HG02763 (cell line): ENCODE data around the gene CCDC88B.

Experiments
- ATAC-seq: cut with Tn5 transposase; IDR thresholded peaks from one replicate; pipeline ENCODE4 v1.9.1; 2021; ENCODE audit warnings: mild to moderate bottlenecking, moderate library complexity; ENCODE audit not compliant: unreplicated experiment

The CCDC88B gene

DNA sequence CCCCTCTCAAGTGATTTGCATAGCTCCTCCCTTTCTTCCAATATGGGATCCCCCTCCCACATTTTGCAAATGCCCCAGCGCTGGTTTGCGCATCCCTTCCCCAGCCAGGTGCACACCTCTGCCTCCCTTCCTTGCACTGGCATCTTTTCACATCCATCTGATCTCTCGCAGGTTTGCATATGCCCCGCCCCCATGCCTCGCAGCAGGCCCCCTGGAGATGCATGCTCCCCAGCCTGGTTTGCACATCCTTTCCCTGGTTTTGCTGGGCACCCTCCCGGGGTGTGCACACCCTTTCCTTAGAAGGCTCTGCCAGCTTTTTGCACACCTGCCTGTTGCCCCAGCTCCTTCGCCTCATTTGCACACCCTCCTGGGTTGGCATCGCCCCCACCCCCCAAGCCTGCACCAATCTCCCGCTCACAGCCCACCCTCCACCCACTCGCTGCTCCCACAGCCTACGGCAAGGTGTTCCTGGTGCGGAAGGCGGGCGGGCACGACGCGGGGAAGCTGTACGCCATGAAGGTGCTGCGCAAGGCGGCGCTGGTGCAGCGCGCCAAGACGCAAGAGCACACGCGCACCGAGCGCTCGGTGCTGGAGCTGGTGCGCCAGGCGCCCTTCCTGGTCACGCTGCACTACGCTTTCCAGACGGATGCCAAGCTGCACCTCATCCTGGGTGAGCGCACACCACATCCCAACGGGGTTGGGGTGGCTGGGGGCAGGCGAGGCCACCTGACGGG is 19.9 kb downstream of the CCDC88B start:
- no peak for ATAC-seq

DNA sequence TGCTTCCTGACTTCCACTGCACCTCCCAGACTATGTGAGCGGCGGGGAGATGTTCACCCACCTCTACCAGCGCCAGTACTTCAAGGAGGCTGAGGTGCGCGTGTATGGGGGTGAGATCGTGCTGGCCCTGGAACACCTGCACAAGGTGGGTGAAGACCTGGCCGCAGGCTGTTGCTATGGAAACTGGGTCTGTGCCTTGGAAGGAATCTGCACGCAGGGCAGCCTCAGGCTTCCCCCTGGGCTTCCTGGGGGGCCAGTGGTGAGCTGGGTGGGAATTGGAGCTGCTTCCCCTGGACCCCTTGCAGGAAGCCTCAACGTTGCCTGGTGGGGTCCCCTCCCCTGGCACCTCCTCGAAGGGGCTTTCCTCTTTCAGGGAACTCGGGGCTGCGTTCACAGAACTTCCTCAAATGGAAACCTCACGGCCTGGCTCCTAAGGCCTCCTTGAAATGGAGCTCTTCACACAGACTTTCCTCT is 20.5 kb downstream of the CCDC88B start:
- no peak for ATAC-seq

DNA sequence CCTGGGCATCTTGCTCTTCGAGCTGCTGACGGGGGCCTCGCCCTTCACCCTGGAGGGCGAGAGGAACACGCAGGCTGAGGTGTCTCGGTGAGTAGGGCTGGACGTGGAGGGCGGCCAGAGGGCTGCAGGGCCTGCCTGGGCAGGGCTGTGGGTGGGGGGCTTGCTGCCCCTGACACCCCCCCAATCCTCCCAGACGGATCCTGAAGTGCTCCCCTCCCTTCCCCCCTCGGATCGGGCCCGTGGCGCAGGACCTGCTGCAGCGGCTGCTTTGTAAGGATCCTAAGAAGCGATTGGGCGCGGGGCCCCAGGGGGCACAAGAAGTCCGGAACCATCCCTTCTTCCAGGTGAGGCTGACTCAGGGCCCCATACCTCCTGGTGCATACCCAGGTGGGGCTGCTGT is 21.7 kb downstream of the CCDC88B start:
- no peak for ATAC-seq

DNA sequence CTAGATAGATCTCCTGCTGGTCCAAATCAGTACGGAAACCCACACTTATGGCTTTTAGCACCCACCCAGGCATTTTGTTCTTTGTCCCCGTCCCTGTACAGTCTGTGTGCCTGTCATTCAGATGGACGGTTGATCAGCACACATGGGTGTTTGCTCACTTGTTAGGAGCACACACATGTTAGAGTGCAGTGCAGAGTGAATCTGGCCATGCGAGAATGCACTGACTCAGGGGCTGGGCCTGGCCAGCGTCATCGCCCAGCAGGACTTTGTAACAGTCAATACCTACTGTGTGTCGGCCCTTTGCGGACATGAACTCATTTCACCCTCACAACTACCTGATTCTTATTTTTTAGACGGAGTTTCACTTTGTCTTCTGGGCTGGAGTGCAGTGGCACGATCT is 22.3 kb downstream of the CCDC88B start:
- ATAC-seq, result no peak

DNA sequence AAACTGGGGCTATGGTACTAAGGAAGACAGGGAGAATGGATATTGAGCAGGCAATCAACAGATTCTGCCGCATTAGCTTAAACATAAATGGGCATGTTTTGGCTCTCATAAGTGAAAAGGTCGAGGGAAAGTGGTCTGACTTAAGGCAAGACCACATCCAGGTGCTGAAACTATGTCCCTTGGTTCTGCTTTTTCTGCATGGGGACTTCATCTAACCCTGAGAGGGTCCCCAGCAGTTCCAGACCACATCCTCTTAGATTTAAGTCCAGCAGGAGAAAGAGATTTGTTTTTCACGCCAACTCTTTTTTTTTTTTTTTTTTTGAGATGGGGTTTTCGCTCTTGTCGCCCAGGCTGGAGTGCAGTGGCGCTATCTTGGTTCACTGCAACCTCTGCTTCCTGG is 24.4 kb downstream of the CCDC88B start:
- ATAC-seq, result no peak

DNA sequence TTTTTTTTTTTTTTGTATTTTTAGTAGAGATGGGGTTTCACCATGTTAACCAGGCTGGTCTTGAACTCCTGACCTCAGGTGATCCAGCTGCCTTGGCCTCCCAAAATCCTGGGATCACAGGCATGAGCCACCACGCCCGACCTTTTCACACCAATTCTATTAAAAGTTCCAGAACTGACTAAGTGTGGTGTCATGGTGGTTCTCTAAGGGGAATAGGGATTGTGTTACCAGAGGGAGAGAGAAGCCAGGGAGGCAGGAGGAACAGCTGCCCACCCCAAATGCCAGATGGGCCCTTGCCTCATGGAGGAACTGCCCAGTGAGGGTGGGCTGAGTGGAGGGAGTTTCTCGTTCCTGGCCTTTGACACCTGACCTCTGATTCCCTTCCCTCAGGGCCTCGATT is 24.9 kb downstream of the CCDC88B start:
- ATAC-seq, result no peak

DNA sequence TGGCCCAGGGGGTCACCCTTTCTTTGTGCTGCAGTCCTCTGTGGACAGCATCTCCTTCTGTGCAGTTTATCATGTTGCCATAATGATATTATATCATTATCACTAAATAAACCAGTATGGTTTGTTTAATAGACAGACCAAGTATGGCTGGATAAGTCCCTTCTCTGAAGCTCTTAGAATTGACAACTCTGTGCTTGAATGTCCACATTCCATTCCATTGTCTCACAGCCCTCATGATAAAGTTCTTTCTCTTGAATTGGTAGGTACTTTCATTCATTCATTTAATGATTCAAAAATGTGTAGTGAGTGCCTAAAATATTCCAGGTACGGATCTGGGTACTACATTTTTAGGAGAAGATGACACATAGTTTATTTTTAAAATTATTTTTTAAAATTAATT is 26.7 kb downstream of the CCDC88B start:
- no peak for ATAC-seq

DNA sequence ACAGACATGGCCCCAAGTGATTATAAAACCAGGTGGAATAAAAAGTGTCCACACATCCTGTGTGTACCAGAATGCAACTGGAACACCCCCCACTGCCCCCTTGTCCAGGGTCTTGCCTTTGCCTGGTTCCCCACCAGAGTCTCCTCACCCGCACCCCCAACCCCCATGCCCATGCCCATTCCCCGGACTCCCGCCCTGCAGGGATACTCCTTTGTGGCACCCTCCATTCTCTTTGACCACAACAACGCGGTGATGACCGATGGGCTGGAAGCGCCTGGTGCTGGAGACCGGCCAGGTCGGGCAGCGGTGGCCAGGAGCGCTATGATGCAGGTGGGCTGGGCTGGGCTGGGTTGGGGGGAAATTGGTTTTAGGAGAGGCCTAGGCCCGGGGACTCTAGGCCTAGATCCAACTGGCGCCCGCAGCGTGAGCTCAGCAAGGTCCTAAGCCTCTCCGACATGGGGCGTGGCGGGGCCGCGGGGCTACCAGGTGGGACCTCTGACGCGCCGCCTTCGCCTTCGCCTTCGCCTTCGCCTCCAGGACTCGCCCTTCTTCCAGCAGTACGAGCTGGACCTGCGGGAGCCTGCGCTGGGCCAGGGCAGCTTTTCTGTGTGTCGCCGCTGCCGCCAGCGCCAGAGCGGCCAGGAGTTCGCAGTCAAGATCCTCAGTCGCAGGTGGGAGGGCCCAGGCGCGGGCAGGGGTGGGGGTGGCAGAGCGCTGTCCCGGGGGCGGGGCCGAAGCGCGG is 28.1 kb downstream of the CCDC88B start:
- ATAC-seq, result no peak

DNA sequence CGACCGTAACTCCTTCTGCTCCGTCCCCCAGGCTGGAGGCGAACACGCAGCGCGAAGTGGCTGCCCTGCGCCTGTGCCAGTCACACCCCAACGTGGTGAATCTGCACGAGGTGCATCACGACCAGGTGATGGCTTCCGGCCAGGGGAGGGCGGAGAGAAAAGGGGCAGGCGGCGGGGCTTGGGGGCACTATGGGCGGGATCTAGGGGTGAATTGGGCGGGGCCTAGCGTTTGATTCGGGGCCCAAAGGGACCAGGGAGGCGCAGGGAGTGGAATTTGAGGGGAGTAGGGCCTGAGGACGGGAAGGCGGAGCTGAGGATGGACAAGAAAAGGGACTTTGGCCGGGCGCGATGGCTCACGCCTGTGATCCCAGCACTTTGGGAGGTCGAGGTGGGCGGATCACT is 28.7 kb downstream of the CCDC88B start:
- ATAC-seq, result no peak

DNA sequence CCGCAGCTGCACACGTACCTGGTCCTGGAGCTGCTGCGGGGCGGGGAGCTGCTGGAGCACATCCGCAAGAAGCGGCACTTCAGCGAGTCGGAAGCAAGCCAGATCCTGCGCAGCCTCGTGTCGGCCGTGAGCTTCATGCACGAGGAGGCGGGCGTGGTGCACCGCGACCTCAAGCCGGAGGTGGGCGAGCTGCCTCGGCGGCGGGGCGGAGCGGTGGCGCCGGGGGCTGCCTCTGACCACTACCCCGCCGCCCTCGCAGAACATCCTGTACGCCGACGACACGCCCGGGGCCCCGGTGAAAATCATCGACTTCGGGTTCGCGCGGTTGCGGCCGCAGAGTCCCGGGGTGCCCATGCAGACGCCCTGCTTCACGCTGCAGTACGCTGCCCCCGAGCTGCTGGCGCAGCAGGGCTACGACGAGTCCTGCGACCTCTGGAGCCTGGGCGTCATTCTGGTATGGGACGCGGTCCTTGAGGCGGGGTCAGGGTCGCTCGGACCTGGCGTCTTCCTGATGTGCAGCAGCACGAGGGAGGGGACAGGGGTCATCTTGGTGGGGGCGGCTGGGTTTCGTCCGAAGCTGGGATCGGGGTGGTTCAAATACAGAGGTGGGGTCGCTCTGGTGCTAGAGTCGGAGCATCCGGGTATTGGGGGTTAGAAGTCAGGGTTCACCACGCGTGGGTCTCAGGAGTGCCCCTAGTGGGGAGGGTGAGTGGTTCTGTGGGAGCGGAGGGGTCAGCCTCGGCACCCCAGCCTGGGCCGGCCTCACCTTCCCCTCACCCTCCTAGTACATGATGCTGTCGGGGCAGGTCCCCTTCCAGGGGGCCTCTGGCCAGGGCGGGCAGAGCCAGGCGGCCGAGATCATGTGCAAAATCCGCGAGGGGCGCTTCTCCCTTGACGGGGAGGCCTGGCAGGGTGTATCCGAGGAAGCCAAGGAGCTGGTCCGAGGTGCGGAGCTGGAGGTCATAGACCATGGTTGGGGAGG is 29.7 kb downstream of the CCDC88B start:
- ATAC-seq, result no peak

DNA sequence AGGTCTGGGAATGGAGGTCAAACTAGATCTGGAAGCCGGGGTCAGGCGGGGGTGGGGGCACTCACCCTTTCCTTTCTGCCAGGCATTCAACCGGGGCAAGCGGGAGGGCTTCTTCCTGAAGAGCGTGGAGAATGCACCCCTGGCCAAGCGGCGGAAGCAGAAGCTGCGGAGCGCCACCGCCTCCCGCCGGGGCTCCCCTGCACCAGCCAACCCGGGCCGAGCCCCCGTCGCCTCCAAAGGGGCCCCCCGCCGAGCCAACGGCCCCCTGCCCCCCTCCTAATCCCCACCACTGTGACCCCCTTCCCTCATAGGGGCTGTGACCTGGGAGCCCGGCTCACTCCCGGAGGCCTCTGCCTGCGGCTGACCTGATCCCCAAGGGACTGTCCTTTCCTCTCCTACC is 31.2 kb downstream of the CCDC88B start:
- ATAC-seq, result no peak

DNA sequence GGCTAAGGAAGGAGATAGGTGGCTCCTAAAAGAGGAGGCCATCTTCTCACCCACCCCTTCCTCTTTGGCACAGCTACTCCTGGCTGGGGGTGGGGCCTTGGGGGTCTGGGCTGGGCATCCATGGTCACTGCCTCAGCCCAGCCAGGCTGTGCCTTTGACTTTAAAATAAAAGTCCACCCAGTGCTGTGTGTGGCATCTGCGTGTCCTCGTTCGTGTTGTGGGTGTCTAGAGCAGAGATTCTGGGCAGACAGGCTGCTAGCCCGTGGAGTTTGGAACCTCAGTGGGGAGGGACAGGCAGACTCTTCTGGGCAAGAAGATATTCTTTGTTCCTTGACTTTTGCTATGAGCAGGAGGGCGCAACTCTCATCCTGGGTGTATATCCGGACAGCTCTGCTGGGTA is 32.0 kb downstream of the CCDC88B start:
- no peak for ATAC-seq

DNA sequence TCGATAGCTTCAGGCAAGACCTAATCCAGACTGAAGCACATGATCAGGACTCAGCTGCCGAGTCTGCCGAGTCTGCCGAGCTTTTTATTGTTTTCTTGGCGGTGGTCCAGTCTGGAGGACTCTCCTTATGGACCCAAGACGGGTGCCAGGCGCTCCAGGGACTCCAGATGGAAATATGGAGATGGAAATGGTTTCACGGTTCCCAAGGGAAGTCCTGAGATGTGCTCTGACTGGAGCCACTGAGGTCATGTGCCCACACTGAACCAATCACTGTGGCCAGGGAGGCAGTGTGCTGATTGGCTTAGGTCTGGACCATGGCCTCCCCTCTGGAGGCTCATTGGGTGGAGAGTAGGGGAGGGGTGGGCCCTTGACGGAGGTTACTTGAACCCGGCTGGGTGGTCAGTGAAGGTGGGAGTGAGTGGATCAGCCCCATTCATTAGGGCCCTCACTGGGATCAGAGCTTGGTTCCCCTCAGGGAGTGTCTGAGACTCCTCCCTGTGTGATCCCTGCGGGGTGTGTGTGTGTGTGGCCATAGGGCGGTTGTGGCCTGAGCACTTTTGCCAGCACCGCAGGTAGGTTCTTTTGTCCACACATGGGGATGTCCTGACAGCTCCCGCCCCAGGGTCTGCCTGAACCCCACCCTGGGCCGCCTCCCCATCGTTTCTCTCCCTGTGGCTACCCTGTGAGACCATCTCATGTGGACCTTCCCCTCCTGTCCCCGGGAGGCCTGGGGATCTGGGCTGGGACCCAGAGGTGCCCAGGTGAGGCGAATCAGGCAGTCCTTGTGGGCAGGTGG is 33.0 kb downstream of the CCDC88B start:
- ATAC-seq, result no peak

DNA sequence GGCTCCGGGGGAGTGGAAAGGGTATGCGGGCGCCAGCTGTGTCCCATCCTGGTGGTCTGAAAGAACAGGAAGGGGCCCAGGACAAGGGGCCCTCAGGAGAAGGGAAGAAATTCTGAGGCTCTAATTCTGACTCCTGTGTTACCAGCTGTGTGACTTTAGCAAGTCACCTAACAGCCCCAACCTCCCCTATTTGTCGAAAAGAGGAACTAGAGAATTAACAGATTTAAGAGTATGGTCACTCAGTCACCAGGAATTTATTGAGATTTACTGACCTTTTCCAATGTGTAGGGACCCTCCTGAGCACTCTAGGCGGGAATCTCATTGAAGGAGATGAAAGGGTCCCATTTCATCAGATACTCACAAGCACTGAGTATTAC is 33.6 kb downstream of the CCDC88B start:
- ATAC-seq, result no peak

DNA sequence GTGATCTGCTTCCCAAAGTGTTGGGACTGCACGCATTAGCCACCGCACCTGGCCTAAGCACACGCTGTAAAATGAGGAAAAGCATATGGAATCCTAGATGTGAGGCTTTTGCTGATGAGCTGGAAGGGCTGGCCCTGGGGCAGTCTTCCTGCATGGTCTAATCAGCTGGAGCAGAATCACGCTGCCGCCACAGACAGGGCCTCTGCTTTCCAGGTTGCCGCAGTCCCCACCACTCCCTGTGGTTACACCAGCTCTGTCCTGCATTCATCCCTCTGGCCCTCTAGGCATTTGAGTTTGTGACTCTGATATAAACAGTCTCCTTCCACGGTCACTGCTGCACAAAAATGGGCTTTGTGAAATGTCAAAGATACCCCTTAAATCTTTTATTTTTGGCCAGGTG is 36.1 kb downstream of the CCDC88B start:
- ATAC-seq, result no peak

DNA sequence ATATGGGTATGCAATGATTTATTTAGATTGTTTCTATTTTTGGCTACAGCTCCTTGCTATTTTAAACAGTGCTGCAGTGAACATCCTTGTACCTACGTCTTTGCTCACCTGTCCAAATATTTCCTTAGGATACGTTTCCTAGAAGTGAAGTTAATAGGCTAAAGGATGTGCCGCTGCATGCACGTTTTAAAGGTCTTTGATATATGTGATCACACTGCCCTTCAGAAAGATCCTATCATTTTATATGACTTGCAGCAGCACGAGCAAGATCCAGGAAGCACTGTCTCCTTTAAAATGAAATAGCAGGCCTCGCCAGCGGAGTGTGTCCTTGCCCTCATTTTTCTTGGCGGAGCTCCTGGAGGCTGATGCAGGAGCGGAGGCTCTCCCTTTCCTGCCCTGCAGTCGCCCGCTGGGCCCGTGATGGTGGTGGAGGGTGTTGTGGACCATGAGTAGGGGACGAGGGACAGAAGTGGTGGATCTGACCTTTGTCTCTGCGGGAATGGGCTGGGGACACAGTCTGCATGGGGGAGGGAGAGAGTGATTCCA is 38.4 kb downstream of the CCDC88B start:
- ATAC-seq, result no peak

DNA sequence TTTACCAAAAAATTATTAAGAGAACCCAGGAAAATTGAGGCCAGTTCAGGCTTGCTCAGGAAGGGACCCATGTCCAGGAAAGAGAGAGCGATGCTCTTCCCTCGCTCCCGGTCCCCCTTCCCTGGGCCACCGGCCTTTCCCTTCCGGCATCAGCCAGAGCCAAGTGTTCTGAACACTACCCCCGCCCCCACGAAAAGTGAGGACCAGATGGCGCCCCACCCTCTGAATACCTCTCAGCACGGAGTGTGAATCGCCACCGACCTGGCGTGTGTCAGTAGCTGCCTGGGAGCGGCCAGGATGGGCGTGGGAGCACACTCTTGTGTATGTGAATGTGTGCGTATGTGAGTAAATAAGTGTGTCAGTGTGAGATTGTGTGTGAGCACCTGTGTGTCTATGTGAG is 39.2 kb downstream of the CCDC88B start:
- ATAC-seq, result no peak

DNA sequence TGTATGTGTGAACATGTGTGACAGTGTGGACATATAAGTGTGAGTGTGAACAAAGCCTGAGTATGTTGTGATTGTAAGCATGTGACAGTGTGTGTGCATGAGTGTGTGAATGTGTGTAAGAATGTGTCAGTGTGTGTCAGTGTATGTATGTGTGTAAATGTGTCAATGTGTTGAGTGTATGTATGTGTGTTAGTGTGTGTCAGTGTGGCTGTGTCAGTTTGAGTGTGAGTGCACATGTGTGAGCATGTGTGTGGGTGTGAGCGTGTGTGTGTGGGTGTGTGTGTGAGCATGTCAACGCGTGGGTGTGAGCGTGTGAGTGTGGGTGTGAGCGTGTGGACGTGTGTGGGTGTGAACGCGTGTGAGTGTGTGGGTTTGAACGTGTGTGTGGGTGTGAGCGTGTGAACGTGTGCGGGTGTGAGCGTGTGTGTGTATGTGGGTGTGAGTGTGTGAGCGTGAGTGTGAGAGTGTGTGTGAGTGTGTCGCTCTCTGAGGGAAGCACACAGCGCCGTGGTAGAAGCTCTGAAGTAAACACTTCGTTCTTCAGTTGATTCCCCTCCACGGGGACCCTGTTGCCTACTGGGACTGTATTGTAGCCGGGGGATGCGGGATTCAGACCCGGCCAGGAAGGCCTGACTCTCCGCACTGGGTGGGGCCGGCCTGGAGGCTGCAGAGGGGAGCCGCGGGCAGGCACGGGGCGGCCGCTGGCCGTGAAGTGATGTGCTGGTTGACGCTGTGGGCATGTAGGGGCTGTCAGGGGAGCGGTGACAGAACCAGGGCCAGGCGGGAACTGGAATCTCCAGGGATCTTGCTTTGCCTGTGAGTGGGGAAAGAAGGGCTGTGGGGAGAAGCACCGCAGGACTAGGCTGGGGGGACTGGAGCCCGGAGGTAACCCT is 40.1 kb downstream of the CCDC88B start:
- no peak for ATAC-seq

DNA sequence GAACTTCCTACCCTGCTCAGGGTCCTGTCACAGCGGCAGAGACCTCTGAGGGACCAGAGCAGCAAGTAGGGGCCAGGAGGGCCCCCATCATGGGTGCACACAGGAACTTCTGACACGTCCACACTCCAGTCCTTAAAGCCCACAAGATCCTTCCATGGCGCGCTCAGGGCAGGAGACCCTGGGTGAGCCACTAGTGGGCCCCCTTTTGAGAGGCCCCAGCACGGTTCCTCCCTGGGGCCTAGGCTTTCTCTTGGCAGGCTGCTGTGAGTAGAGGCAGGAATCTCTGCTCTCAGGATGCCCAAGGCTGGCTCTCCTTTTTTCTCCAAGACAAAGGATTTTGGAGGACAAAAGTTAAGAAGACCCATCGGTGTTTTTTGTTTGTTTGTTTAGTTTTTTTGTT is 41.3 kb downstream of the CCDC88B start:
- ATAC-seq, result no peak
